GM18858 (cell line): ENCODE measurements around the gene KDM7A.
"Not testable (repeated sequence)": the region's sequence is repeated elsewhere in the genome, so short reads cannot be mapped to it uniquely, and the experiment has no call there.

Source experiments
- ATAC-seq: cut with Tn5 transposase; IDR thresholded peaks from one replicate; pipeline ENCODE4 v1.9.1; 2021; ENCODE audit not compliant: unreplicated experiment

The KDM7A gene

GRCh38 chr7:140161047-140161446 is 15.7 kb downstream of the KDM7A start:
- no peak for ATAC-seq

GRCh38 chr7:140160308-140160707 is 16.5 kb downstream of the KDM7A start:
- ATAC-seq: no peak

GRCh38 chr7:140159497-140159896 is 17.3 kb downstream of the KDM7A start:
- no peak for ATAC-seq

GRCh38 chr7:140156460-140157080 is 20.2 kb downstream of the KDM7A start:
- ATAC-seq: no peak

- ATAC-seq: no peak
Observed at GRCh38 chr7:140155428-140155827, 21.4 kb downstream of the KDM7A start.

GRCh38 chr7:140153666-140154161 is 23.1 kb downstream of the KDM7A start:
- no peak for ATAC-seq

GRCh38 chr7:140146574-140146973 is 30.2 kb downstream of the KDM7A start:
- no peak for ATAC-seq

GRCh38 chr7:140145709-140146108 is 31.1 kb downstream of the KDM7A start:
- no peak for ATAC-seq

- ATAC-seq: no peak
Observed at GRCh38 chr7:140144821-140145220, 32.0 kb downstream of the KDM7A start.

- ATAC-seq: no peak
Observed at GRCh38 chr7:140143997-140144396, 32.8 kb downstream of the KDM7A start.

GRCh38 chr7:140142031-140142430 is 34.8 kb downstream of the KDM7A start:
- ATAC-seq: no peak

- ATAC-seq: no peak
Observed at GRCh38 chr7:140141256-140141655, 35.5 kb downstream of the KDM7A start.

GRCh38 chr7:140137078-140137477 is 39.7 kb downstream of the KDM7A start:
- ATAC-seq: no peak

- ATAC-seq: no peak
Observed at GRCh38 chr7:140136073-140136472, 40.7 kb downstream of the KDM7A start.

- ATAC-seq: no peak
Observed at GRCh38 chr7:140134039-140134438, 42.7 kb downstream of the KDM7A start.

- no peak for ATAC-seq
Observed at GRCh38 chr7:140127360-140128127, 49.2 kb downstream of the KDM7A start.

- no peak for ATAC-seq
Observed at GRCh38 chr7:140126435-140127034, 50.2 kb downstream of the KDM7A start.

- ATAC-seq: no peak
Observed at GRCh38 chr7:140122965-140123364, 53.8 kb downstream of the KDM7A start.

GRCh38 chr7:140121326-140121725 is 55.5 kb downstream of the KDM7A start:
- no peak for ATAC-seq

- ATAC-seq: not testable (repeated sequence)
Observed at GRCh38 chr7:140114817-140115216, 62.0 kb downstream of the KDM7A start.

GRCh38 chr7:140108777-140109176 is 68.0 kb downstream of the KDM7A start:
- ATAC-seq: not testable (repeated sequence)

GRCh38 chr7:140096459-140096858 is 80.3 kb downstream of the KDM7A start:
- ATAC-seq: no peak
